Thyroid gland (tissue), 4 donors: ENCODE results near the gene PHLDB1. TPM values are rescaled to one million over a fixed set of nuclear protein-coding genes. Genes with fewer than 3 reads are reported as not detected.

Experiments
- DNase-seq, 2 donors: peaks; one replicate each; pipeline ENCODE4 v3.0.0-alpha.2; 2019
- H3K27ac ChIP-seq, 3 donors: fragments of 200-600 bp; sonication (generic); 1 replicate in 2 of 3; 2 replicates in 1 of 3; pipeline ENCODE4 v1.5.1; 2016 to 2019; ENCODE audit warnings: mild to moderate bottlenecking in 1 of 3, moderate library complexity in 1 of 3
- H3K27me3 ChIP-seq: fragments of 200-600 bp; sonication (generic); one replicate; pipeline ENCODE4 v1.5.1; 2019
- H3K36me3 ChIP-seq, 2 donors: fragments of 200-600 bp; sonication (generic); one replicate each; pipeline ENCODE4 v1.5.1; 2016 to 2019
- H3K4me1 ChIP-seq, 2 donors: fragments of 200-600 bp; sonication (generic); one replicate each; pipeline ENCODE4 v1.5.1; 2017 to 2019
- H3K4me3 ChIP-seq, 3 donors: fragments of 200-600 bp; sonication (generic); replicated peaks in 1 of 3; 1 replicate in 2 of 3; 2 replicates in 1 of 3; pipeline ENCODE4 v1.5.1; 2016; ENCODE audit warnings: mild to moderate bottlenecking in 1 of 3
- H3K9me3 ChIP-seq: fragments of 200-600 bp; sonication (generic); one replicate; pipeline ENCODE4 v1.5.1; 2017
- POLR2A ChIP-seq, 2 donors: fragments of 450-650 bp; IDR thresholded peaks; one replicate each; pipeline ENCODE4 v1.6.1; 2017; ENCODE audit warnings: antibody characterized with exemption in 2 of 2, mild to moderate bottlenecking in 2 of 2, moderate library complexity in 1 of 2
- WGBS, 2 donors: methylation state at CpG; one replicate each; pipeline ENCODE4 v1.1.5; 2017; 5-methylcytosine and 5-hydroxymethylcytosine counted together
- intact Hi-C: fragments of 100-400 bp; cut with DNase I; formaldehyde crosslinking; loops from one replicate; pipeline ENCODE4 v1.15.1; 2023
- total RNA-seq, 4 donors: library from RNA; depleted of rRNA; stranded (reverse); fragments of >200 nt; gene quantifications; one replicate each; pipeline ENCODE4 v1.2.3, GENCODE V29; 2016
- TF ChIP-seq, protein P1 (sequence below), 6 experiments: fragments of 200-600 bp in 3 of 6; fragments of 450-650 bp in 3 of 6; sonication (generic) in 3 of 6; IDR thresholded peaks; one replicate each; pipeline ENCODE4 v1.5.1; 2016 to 2019; ENCODE audit warnings: antibody characterized with exemption in 6 of 6, mild to moderate bottlenecking in 2 of 6, inconsistent platforms in 1 of 6, moderate library complexity in 1 of 6

Gene PHLDB1
- total RNA-seq, 4 donors from 2014 or later: 73.2 to 158 (median 120) TPM

DNA sequence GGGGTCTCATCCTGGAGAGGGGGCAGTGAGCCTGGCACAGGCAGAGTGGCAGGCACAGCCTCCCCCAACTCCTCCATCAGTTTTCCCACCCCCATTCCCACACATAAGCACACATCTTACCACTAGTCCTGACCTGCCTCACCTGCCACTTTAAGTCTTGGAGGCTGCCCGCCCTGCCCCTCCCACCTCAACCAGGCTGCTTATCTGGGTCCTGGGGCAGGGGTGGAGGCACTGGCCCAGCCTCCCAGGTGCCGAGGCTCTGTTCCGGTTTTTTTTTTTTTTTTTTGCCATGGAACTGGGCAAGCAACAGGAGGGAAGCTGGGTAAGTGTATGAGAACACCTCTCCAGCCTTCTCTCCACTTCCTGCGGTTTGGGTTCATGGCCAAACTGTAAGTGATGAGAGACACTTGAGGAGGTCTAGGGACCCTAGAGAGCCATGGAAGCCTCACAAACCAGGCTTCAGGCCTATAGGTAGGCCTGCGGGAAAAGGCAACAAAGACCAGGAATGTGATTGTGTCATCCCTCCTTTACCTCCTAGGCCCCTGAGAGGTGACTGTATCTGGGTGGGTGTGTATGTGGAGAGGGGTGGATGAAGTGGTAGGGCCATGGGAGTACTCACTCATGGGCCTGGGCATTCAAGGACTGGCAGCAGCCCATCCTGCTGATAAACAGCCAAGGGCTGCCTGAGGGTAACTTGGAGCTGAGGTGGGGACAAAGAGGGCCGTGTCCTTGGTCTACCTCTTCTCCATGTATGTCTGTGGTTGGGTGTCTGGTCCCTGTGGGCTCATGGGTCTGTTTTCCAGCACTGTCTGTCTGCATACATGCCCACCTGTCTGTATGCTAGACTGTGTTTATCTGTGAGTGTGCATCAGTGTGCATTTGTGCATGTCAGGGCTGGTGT, 22.6 kb downstream of the PHLDB1 start:
- Histone ChIP-seq H3K27ac (no peak overlapping the region), H3K4me1 (peaks cover 17 to 35% of the 10 kb centered on the region in 2 donors)
- TF ChIP-seq, protein P1, sequence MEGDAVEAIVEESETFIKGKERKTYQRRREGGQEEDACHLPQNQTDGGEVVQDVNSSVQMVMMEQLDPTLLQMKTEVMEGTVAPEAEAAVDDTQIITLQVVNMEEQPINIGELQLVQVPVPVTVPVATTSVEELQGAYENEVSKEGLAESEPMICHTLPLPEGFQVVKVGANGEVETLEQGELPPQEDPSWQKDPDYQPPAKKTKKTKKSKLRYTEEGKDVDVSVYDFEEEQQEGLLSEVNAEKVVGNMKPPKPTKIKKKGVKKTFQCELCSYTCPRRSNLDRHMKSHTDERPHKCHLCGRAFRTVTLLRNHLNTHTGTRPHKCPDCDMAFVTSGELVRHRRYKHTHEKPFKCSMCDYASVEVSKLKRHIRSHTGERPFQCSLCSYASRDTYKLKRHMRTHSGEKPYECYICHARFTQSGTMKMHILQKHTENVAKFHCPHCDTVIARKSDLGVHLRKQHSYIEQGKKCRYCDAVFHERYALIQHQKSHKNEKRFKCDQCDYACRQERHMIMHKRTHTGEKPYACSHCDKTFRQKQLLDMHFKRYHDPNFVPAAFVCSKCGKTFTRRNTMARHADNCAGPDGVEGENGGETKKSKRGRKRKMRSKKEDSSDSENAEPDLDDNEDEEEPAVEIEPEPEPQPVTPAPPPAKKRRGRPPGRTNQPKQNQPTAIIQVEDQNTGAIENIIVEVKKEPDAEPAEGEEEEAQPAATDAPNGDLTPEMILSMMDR (IDR thresholded peaks at IDR 0.05): no peak
- TF ChIP-seq POLR2A (IDR thresholded peaks at IDR 0.05): no peak

DNA sequence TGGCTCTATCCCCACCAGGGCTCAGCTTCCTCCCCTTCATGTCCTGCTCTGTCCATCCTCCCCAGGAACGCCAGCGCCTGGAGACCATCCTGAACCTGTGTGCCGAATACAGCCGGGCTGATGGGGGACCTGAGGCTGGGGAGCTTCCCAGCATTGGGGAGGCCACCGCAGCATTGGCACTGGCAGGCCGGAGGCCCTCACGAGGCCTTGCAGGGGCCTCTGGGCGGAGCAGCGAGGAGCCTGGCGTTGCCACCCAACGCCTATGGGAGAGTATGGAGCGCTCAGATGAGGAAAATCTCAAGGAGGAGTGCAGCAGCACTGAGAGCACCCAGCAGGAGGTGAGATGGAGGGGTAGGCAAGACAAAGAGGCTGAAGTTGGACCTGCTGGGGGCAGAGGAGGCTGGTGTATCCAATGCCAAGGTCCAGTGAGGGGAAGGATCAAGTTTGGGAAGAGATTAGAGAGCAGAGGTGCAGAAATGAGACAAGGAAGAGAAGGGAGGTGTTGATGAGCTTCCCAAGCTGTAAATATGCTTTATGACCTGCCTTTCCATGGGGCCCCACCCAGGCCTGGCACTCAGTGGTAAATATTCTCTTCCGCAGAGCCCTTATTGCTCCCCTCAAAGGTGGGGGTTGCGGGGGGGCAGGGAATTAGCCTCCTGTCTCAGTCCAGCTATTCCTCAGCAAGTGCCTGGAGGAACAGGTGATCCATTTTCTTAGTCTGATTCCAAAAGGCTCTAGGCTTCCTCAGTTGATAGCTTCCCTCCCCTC, 23.9 kb downstream of the PHLDB1 start:
- no peak for DNase-seq
- 90 to 91% methylated on average over 13 of the region's 14 CpGs for WGBS, 2 donors
- peaks cover 23 to 35% of the 10 kb centered on the region in 2 donors for H3K4me1 ChIP-seq
- intact Hi-C loops: no loop called here
- no peak overlapping the region for H3K4me3 ChIP-seq
- peaks cover 25 to 29% of the 10 kb centered on the region in 2 donors for H3K36me3 ChIP-seq
- H3K9me3 ChIP-seq: no peaks in the 10 kb centered on the region
- TF ChIP-seq, protein P1 (IDR thresholded peaks at IDR 0.05): no peak
- no peak for TF ChIP-seq POLR2A (IDR thresholded peaks at IDR 0.05)
- H3K27me3 ChIP-seq: no peaks in the 10 kb centered on the region
- no peak overlapping the region for H3K27ac ChIP-seq

More for the DNA sequence above, 22.6 kb downstream of the PHLDB1 start:
- Histone ChIP-seq H3K36me3 (peaks cover 25 to 29% of the 10 kb centered on the region in 2 donors), H3K4me3 (no peak overlapping the region), H3K27me3 (no peaks in the 10 kb centered on the region), H3K9me3 (no peaks in the 10 kb centered on the region)
- DNase-seq: no peak
- intact Hi-C loops: no loop called here
- WGBS, 2 donors: 78 to 87% methylated on average over 6 of the region's 6 CpGs

DNA sequence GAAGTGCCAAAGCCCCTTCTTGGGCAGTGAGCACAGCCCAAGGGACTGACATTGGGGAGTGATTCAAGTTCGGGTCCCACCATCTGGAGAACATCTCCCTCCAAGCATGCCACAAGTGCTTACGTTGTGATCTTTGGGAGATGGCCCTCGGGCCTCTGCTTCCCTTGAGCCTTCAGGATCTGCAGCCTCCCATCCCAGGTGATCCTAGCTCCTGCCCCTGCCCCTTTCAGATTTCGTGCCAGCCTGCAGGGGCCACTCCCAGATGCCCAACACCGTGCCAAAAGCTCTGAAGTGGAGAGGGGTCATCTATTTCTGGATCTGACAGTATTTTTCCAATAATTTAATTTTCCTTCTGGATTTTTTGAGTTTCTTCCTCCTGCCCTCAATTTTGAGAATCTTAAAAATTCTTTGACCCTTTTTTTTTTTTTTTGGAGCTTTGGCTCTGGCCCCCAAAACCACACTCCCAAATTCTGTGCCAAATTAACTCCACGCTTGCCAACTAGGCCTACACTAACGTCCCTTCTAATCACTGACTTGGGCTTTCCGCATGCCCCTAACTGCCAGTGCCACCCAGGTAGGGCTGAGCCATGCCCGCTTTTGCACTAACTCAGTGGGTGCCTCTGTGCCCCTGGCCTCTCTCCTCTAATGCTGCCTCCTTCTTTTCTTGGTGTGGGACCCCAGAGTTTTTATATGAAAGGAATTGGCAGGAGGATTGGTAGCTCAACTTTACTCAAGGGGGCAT, 25.3 kb downstream of the PHLDB1 start:
- peaks cover 23 to 35% of the 10 kb centered on the region in 2 donors for H3K4me1 ChIP-seq
- no peak overlapping the region for H3K4me3 ChIP-seq
- H3K36me3 ChIP-seq: peaks cover 16 to 18% of the 10 kb centered on the region in 2 donors
- TF ChIP-seq POLR2A (IDR thresholded peaks at IDR 0.05): no peak
- TF ChIP-seq, protein P1 (IDR thresholded peaks at IDR 0.05): no peak
- intact Hi-C loops: no loop called here
- H3K9me3 ChIP-seq: no peaks in the 10 kb centered on the region
- 78 to 90% methylated on average over 9 of the region's 9 CpGs for WGBS, 2 donors
- peak overlapping the region in 2 of 3 donors; percentile 40 to 77 for H3K27ac ChIP-seq
- DNase-seq: no peak
- H3K27me3 ChIP-seq: no peaks in the 10 kb centered on the region

DNA sequence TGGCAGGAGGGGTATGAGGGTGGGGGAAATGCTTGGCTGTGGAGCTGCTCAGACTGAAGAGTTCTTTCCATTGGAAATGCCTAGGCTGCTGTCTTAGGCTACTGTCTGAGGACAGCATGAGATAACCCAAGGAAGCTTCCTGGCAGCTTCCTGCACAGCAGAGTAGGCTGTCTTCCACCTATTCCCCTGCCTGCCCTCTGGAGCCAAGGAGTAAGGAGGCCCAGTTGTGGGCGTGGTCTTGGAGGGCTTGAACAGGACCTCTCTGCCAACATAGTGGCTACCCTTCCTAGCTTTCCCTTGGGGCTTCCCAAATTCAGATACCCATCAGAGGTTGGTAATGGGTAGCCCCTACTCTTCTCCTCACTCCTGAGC, 25.9 kb downstream of the PHLDB1 start:
- H3K27ac ChIP-seq: peak overlapping the region in 2 of 3 donors; percentile 13 to 77
- peaks cover 12 to 13% of the 10 kb centered on the region in 2 donors for H3K36me3 ChIP-seq
- TF ChIP-seq POLR2A (IDR thresholded peaks at IDR 0.05): no peak
- TF ChIP-seq, protein P1 (IDR thresholded peaks at IDR 0.05): no peak
- 57 to 88% methylated on average over 1 of the region's 1 CpG for WGBS, 2 donors
- no peak for DNase-seq
- H3K4me3 ChIP-seq: no peak overlapping the region
- no peaks in the 10 kb centered on the region for H3K9me3 ChIP-seq
- intact Hi-C loops: no loop called here
- H3K27me3 ChIP-seq: no peaks in the 10 kb centered on the region
- H3K4me1 ChIP-seq: peaks cover 23 to 35% of the 10 kb centered on the region in 2 donors
